Fibroblast of the aortic adventitia (primary cell): Measurements from ENCODE around the gene GPC6. TPM values are rescaled to one million over a fixed set of nuclear protein-coding genes. Genes with fewer than 3 reads are reported as not detected.
A peak's percentile ranks its signal among the peaks of the same experiment; 100 is the strongest.

Source experiments
- DNase-seq: peaks from one replicate; pipeline ENCODE4 v3.0.0-alpha.2; 2010; ENCODE audit warnings: low read depth
- H3K4me3 ChIP-seq: 2 replicates; pipeline ENCODE4 v1.5.1; 2011; ENCODE audit warnings: low read depth, mild to moderate bottlenecking, control low read depth, low read length, moderate library complexity
- CTCF ChIP-seq: IDR thresholded peaks from 2 replicates; pipeline ENCODE4 v1.5.1; 2011; ENCODE audit warnings: mild to moderate bottlenecking, low read length, control low read depth, inconsistent platforms; ENCODE audit not compliant: insufficient read depth
- total RNA-seq: library from RNA; depleted of rRNA; stranded (reverse); fragments of >200 nt; gene quantifications from 2 replicates; pipeline ENCODE4 v1.2.3, GENCODE V29; 2012; ENCODE audit warnings: low replicate concordance

GPC6 gene
- total RNA-seq, 1 donor, result 92.6 TPM

GRCh38 chr13:93967286-93967685 lies 740.7 kb downstream of the GPC6 start:
- no peak for TF ChIP-seq CTCF
- no peak for DNase-seq
- H3K4me3 ChIP-seq, result no peak overlapping the region

- TF ChIP-seq CTCF, result no peak
- no peak for DNase-seq
These were observed 748.6 kb downstream of the GPC6 start for GRCh38 chr13:93975242-93975641.

GRCh38 chr13:93976528-93976927 lies 749.9 kb downstream of the GPC6 start:
- DNase-seq, result no peak
- TF ChIP-seq CTCF, result no peak
- no peak overlapping the region for H3K4me3 ChIP-seq

More at GRCh38 chr13:93975242-93975641, 748.6 kb downstream of the GPC6 start:
- H3K4me3 ChIP-seq, result no peak overlapping the region

- peak; percentile 15 for DNase-seq
- no peak overlapping the region for H3K4me3 ChIP-seq
- TF ChIP-seq CTCF, result no peak
These were observed 751.4 kb downstream of the GPC6 start for GRCh38 chr13:93977986-93978385.

- no peak for DNase-seq
- no peak overlapping the region for H3K4me3 ChIP-seq
- TF ChIP-seq CTCF, result no peak
These were observed 754.9 kb downstream of the GPC6 start for GRCh38 chr13:93981426-93981977.

- TF ChIP-seq CTCF, result no peak
- DNase-seq, result peak; percentile 29
- no peak overlapping the region for H3K4me3 ChIP-seq
These were observed 755.7 kb downstream of the GPC6 start for GRCh38 chr13:93982179-93982918.
